ENCODE measurements around the gene PPIG.
"Not testable (repeated sequence)": the region's sequence is repeated elsewhere in the genome, so short reads cannot be mapped to it uniquely, and the experiment has no call there.

The PPIG gene

GRCh38 chr2:169584005-169584877 is at the start of gene PPIG:
Gene PPIG (plus strand): TSS chr2:169584351. CDS start chr2:169604042, 19,691 bp downstream.
- intact Hi-C loops (cut with DNase I): loop anchor here (10.0 kb wide), 1 partner anchor 111 kb away; the partner anchor contains the start of genes CFAP210 and PHOSPHO2
- peak; percentile 81 to 98 (median 88) for DNase-seq

DNA sequence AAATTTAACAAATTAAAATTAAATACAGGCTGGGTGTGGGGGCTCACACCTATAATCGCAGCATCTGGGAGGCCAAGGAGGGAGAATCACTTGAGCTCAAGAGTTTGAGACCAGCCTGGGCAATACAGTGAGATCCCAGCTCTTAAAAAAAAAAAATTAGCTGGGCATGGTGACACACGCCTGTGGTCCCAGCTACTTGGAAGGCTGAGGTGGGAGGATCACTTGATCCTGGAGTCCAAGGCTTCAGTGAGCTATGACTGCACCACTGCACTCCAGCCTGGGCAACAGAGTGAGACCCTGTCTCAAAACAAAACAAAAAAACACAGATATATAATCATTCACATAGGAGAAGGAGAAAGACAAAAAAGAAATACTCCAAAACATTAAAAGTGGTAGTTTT is 44.7 kb upstream of the PPIG start:
- DNase-seq; intact Hi-C loops (cut with DNase I): not testable (repeated sequence)

- intact Hi-C loops (cut with DNase I): no loop called here
These were observed 44.0 kb upstream of the PPIG start for GRCh38 chr2:169540146-169540545.

GRCh38 chr2:169542433-169542832 is 41.7 kb upstream of the PPIG start:
- no peak for DNase-seq
- intact Hi-C loops (cut with DNase I): no loop called here

More at GRCh38 chr2:169540146-169540545, 44.0 kb upstream of the PPIG start:
- no peak for DNase-seq

- intact Hi-C loops (cut with DNase I): no loop called here
- DNase-seq: no peak
These were observed 37.4 kb upstream of the PPIG start for GRCh38 chr2:169546756-169547155.

DNA sequence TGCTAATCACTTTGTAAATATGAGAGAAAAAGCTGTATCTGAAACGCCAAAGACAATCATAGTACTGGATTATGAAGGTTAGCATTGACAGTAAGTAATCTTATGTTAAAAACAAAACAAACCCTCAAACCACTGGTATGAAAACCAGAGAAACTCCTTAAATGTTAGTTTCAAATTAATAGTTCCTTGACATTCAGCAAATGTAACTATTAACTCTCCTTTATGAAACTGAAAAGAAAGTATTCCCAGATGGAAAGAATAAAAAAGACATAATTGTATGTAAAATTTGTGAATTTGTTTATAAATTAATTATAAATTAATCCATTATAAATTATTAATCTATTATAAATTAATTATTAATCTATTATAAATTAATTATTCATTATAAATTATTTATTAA is 22.8 kb upstream of the PPIG start:
- no peak for DNase-seq
- intact Hi-C loops (cut with DNase I): no loop called here

GRCh38 chr2:169562084-169562483 is 22.1 kb upstream of the PPIG start:
- DNase-seq; intact Hi-C loops (cut with DNase I): not testable (repeated sequence)

DNA sequence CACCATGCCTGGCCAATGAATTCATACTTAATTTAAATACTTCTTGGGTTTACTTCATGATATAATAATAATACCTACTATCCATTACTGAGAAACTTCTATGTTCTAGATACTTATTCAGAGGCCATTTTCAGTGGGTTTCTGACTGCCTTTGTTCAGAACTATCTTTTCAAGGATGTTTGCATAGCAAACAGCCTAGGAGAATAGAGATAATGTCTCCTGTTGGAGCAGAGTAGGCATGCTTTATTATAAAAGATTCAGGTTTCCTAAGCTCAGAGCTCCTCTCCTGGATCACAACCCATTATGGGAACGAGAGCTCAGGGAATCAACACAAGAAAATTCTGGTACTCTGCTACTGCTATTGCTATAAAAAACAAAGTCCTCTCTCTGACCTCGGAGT is 21.6 kb upstream of the PPIG start:
- intact Hi-C loops (cut with DNase I): no loop called here
- DNase-seq: no peak

DNA sequence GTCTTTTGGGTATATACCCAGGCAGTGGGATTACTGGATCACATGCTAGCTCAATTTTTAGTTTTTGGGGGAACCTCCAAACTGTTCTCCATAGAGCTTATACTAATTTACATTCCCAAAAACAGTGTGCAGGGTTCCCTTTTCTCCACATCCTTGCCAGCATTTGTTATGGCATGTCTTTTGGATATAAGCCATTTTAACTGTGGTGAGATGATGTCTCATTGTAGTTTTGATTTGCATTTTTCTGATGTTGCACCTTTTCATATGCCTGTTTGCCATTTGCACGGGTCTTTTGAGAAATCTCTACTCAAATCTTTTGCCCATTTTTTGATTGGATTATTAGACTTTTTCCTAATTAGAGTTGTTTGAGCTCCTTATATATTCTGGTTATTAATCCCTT is 18.5 kb upstream of the PPIG start:
- intact Hi-C loops (cut with DNase I): no loop called here
- no peak for DNase-seq

DNA sequence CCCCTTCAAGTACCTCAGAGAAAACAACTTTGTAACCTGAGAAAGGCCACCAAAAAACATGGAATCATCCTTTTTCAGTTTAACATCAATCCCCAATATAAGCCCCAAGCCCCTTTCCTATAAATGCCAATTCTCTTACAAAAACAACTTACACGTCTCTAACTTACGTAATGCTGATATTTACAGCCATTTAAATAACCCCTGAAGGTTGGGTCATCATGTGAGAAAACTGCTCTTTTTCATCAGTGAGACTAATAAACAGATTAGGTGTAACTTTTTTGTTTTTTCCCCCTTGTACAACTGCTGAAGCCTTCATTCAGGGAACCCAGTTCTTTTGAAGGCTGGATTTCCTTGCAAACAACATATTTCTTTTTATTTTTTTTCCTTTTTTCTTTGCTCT is 14.2 kb upstream of the PPIG start:
- DNase-seq: no peak
- intact Hi-C loops (cut with DNase I): no loop called here

GRCh38 chr2:169570752-169571151 is 13.4 kb upstream of the PPIG start:
- intact Hi-C loops (cut with DNase I): not testable (repeated sequence)

GRCh38 chr2:169571571-169571970 is 12.6 kb upstream of the PPIG start:
- DNase-seq: no peak
- intact Hi-C loops (cut with DNase I): no loop called here

More at GRCh38 chr2:169570752-169571151, 13.4 kb upstream of the PPIG start:
- DNase-seq: not testable (repeated sequence)

DNA sequence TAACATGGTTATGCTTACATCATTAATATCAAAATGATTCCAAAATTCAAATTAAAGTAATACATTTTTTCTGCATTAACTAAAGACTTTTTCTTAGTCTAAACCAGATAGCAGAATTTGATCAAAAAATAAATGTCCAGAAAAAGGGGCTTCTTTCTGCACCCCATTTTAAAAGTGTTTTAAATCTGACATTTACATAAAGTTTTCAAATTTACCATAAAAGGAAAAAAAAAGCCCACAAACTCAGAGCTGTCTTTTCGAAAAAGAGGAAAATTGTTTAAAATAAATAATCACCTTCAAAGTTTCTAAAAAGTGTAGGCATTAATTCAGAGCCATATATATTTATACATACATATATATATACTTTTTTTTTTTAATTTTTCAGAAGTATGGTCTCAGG is 12.0 kb upstream of the PPIG start:
- DNase-seq: no peak
- intact Hi-C loops (cut with DNase I): no loop called here

- intact Hi-C loops (cut with DNase I): no loop called here
- no peak for DNase-seq
These were observed 11.4 kb upstream of the PPIG start for GRCh38 chr2:169572821-169573159.

GRCh38 chr2:169573160-169573973 is 10.8 kb upstream of the PPIG start, which contains the start of gene FASTKD1:
Gene FASTKD1 (minus strand): TSS chr2:169573865. CDS start chr2:169572029, 1,836 bp downstream.
- peak; percentile 86 to 98 (median 92) for DNase-seq
- intact Hi-C loops (cut with DNase I): no loop called here

GRCh38 chr2:169573974-169574299 is 10.2 kb upstream of the PPIG start:
- no peak for DNase-seq
- intact Hi-C loops (cut with DNase I): no loop called here

DNA sequence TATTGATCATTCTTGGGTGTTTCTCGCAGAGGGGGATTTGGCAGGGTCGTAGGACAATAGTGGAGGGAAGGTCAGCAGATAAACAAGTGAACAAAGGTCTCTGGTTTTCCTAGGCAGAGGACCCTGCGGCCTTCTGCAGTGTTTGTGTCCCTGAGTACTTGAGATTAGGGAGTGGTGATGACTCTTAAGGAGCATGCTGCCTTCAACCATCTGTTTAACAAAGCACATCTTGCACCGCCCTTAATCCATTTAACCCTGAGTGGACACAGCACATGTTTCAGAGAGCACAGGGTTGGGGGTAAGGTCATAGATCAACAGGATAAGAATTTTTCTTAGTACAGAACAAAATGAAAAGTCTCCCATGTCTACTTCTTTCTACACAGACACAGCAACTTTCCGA is 9.6 kb upstream of the PPIG start:
- intact Hi-C loops (cut with DNase I); DNase-seq: not testable (repeated sequence)

- intact Hi-C loops (cut with DNase I); DNase-seq: not testable (repeated sequence)
These were observed 8.9 kb upstream of the PPIG start for GRCh38 chr2:169575264-169575663.

DNA sequence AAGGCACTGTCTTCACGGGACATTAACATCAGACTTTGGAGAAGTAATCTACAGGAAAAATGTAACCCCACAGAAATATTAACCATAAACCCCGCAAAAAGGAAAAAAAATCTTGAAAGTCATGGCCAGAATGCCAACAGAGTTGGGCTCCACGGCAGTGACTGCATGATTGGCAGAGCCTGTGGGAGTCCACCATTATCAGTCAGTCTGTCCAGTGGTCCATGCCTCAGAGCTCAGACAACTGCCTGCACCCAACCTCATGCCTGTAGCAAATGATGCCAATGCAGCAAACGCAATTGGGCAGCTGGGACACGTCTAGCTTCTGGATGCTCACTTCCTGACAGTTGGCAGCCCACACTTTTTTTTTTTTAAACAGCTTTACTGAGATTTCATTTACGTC is 5.1 kb upstream of the PPIG start:
- DNase-seq: no peak
- intact Hi-C loops (cut with DNase I): no loop called here

- not testable (repeated sequence) for DNase-seq
- intact Hi-C loops (cut with DNase I): loop anchor here (10.0 kb wide), 1 partner anchor 112 kb away; the partner anchor contains the start of genes CFAP210 and PHOSPHO2
These were observed 1.4 kb upstream of the PPIG start for GRCh38 chr2:169582552-169583266.

- DNase-seq: no peak
- intact Hi-C loops (cut with DNase I): loop anchor here (10.0 kb wide), 1 partner anchor 111 kb away; the partner anchor contains the start of genes CFAP210 and PHOSPHO2
These were observed 633 bp upstream of the PPIG start for GRCh38 chr2:169583518-169583917.

Data from posterior cingulate gyrus (tissue), 11 donors.